Measurements from ENCODE around the gene METRN. TPM values are rescaled to one million over a fixed set of nuclear protein-coding genes. Genes with fewer than 3 reads are reported as not detected.
"Not testable (repeated sequence)": the region's sequence is repeated elsewhere in the genome, so short reads cannot be mapped to it uniquely, and the experiment has no call there.

The METRN gene
- total and polyA plus RNA-seq, 4 experiments from 2014 or later, result 6.9 to 18.8 (median 8.0) TPM

DNA sequence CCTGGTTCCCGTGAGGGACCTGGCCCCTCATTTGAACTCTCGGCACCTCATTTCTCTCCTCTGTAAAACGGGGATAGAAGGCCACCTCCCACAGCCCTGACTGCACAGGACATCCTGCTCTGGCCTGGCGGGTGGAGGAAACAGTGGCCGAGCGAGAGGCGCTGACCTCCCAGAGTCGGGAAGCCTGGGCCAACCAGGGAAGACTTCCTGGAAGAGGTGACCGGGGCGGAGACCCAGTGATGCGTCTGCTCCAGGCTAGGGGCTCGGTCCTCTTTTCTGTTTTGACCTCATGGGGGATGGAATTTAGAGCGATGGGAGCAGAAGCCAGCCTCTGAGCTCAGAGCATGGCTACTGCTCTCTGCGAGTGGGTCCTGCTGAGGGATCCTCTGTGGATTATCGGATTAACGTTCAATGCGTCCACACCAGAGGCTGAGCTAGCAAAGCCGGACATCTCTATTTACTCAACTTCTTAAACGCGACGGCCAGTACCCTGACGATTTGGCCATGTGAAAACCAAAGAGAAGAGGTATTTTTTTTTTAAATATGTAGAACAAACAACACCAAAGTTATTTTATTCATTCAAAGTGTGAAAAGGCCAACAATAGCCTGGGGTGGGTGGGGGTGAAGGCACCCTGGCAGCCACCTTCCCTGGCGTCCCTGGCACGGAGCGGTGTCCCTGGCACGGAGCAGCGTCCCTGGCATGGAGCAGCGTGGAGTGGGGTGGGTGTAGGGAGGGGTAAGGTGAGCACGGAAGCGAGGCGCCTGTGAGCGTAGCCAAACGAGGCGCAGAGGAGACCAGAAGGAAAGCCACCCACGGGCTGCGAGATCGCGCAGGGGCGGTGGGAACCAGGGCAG is 36.5 kb downstream of the METRN start:
- ChIA-PET POLR2A (ENCODE audit: partially characterized antibody) (interaction anchor here (0.7 to 1.2 kb wide), 2 partner anchors 10 to 56 kb away, joined by 3 read pairs; partner anchors contain the start of gene CIAO3), CTCF (ENCODE audit: partially characterized antibody) (interaction anchor here (0.9 to 1.6 kb wide), 2 partner anchors 35 to 39 kb away, joined by 3 to 4 read pairs; no protein-coding TSS in a partner anchor)
- no peak overlapping the region for H3K4me3 ChIP-seq (ENCODE audit: low read length in 2 of 2)
- Mint-ChIP-seq H3K4me1 (peaks cover 0 to 2% (median under 1%) of the 10 kb centered on the region in 4 donors), H3K27ac (no peak overlapping the region), H3K9me3 (peaks cover 0 to 3% (median 0%) of the 10 kb centered on the region in 8 donors), H3K36me3 (peaks cover 0 to 1% of the 10 kb centered on the region in 2 donors), H3K4me3 (no peak overlapping the region), H3K27me3 (peaks cover under 1 to 1% of the 10 kb centered on the region in 2 donors)
- no peaks in the 10 kb centered on the region for H3K36me3 ChIP-seq (ENCODE audit: insufficient read depth, low read length)
- H3K9me3 ChIP-seq (ENCODE audit: control insufficient read depth in 1 of 2, low read length in 2 of 2), result no peaks in the 10 kb centered on the region
- no peaks in the 10 kb centered on the region for H3K27me3 ChIP-seq (ENCODE audit: insufficient read depth, low read length)
- intact Hi-C loops (cut with micrococcal nuclease), result no loop called here
- no peaks in the 10 kb centered on the region for H3K4me1 ChIP-seq (ENCODE audit: insufficient read depth, low read length)
- H3K27ac ChIP-seq (ENCODE audit: low read depth, low read length), result no peak overlapping the region
- no peak for DNase-seq

GRCh38 chr16:752007-752312 is 37.0 kb downstream of the METRN start:
- Mint-ChIP-seq H3K27me3 (peaks cover 3 to 4% of the 10 kb centered on the region in 2 donors), H3K9me3 (peaks cover 0 to 5% (median 1%) of the 10 kb centered on the region in 8 donors), H3K36me3 (peaks cover 0 to 3% of the 10 kb centered on the region in 2 donors), H3K27ac (no peak overlapping the region), H3K4me1 (peaks cover 0 to 2% (median under 1%) of the 10 kb centered on the region in 4 donors), H3K4me3 (no peak overlapping the region)
- no peaks in the 10 kb centered on the region for H3K4me1 ChIP-seq (ENCODE audit: insufficient read depth, low read length)
- H3K9me3 ChIP-seq (ENCODE audit: control insufficient read depth in 1 of 2, low read length in 2 of 2), result no peaks in the 10 kb centered on the region
- no peak overlapping the region for H3K27ac ChIP-seq (ENCODE audit: low read depth, low read length)
- DNase-seq, result no peak
- no peaks in the 10 kb centered on the region for H3K36me3 ChIP-seq (ENCODE audit: insufficient read depth, low read length)
- intact Hi-C loops (cut with micrococcal nuclease), result no loop called here
- ChIA-PET POLR2A (ENCODE audit: partially characterized antibody) (interaction anchor here (0.7 kb wide), 1 partner anchor 57 kb away, joined by 3 read pairs; no protein-coding TSS in a partner anchor), CTCF (ENCODE audit: partially characterized antibody) (interaction anchor here (0.9 kb wide), 1 partner anchor 39 kb away, joined by 3 read pairs; no protein-coding TSS in a partner anchor)
- H3K27me3 ChIP-seq (ENCODE audit: insufficient read depth, low read length), result no peaks in the 10 kb centered on the region
- no peak overlapping the region for H3K4me3 ChIP-seq (ENCODE audit: low read length in 2 of 2)

GRCh38 chr16:754121-754607 is 39.2 kb downstream of the METRN start:
- DNase-seq; H3K36me3 Mint-ChIP-seq; H3K27me3 ChIP-seq (ENCODE audit: insufficient read depth, low read length); H3K9me3 ChIP-seq (ENCODE audit: control insufficient read depth in 1 of 2, low read length in 2 of 2); H3K27me3 Mint-ChIP-seq; H3K27ac ChIP-seq (ENCODE audit: low read depth, low read length); H3K36me3 ChIP-seq (ENCODE audit: insufficient read depth, low read length); H3K4me3 ChIP-seq (ENCODE audit: low read length in 2 of 2); POLR2A ChIA-PET (ENCODE audit: partially characterized antibody); intact Hi-C loops (cut with micrococcal nuclease); H3K4me3 Mint-ChIP-seq; H3K9me3 Mint-ChIP-seq; H3K4me1 ChIP-seq (ENCODE audit: insufficient read depth, low read length); H3K4me1 Mint-ChIP-seq; H3K27ac Mint-ChIP-seq: not testable (repeated sequence)
- CTCF ChIA-PET (ENCODE audit: partially characterized antibody), result interaction anchor here (0.7 to 0.9 kb wide), 2 partner anchors 24 to 42 kb away, joined by 3 read pairs; no protein-coding TSS in a partner anchor

DNA sequence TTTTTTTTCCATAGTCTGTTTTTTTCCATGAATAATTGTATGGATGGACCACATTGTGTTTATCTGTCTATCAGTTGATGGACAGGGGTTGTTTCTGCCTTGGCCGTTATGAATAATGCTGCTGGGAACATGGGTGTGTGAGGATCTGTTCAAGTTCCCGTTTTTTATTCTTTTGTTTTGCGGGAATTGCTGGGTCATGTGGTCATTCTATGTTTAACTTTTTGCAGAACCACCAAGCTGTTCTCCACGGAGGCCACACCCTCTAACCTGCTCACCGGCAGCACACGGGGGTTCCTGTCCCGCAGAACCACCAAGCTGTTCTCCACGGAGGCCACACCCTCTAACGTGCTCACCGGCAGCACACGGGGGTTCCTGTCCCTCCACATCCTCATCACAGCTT is 39.7 kb downstream of the METRN start:
- no peak overlapping the region for H3K4me3 ChIP-seq (ENCODE audit: low read length in 2 of 2)
- DNase-seq, result no peak
- H3K36me3 Mint-ChIP-seq, result peaks cover 0 to 3% of the 10 kb centered on the region in 2 donors
- ChIA-PET POLR2A (ENCODE audit: partially characterized antibody) (no interaction called here), CTCF (ENCODE audit: partially characterized antibody) (interaction anchor here (0.7 to 0.9 kb wide), 2 partner anchors 25 to 42 kb away, joined by 3 read pairs; no protein-coding TSS in a partner anchor)
- H3K27me3 ChIP-seq (ENCODE audit: insufficient read depth, low read length), result no peaks in the 10 kb centered on the region
- no peaks in the 10 kb centered on the region for H3K4me1 ChIP-seq (ENCODE audit: insufficient read depth, low read length)
- no peak overlapping the region for H3K27ac ChIP-seq (ENCODE audit: low read depth, low read length)
- no peak overlapping the region for H3K27ac Mint-ChIP-seq
- intact Hi-C loops (cut with micrococcal nuclease), result no loop called here
- H3K9me3 ChIP-seq (ENCODE audit: control insufficient read depth in 1 of 2, low read length in 2 of 2), result no peaks in the 10 kb centered on the region
- H3K9me3 Mint-ChIP-seq, result peaks cover 0 to 5% (median under 1%) of the 10 kb centered on the region in 8 donors
- H3K36me3 ChIP-seq (ENCODE audit: insufficient read depth, low read length), result no peaks in the 10 kb centered on the region
- H3K27me3 Mint-ChIP-seq, result peaks cover 6 to 7% of the 10 kb centered on the region in 2 donors
- H3K4me3 Mint-ChIP-seq, result no peak overlapping the region
- H3K4me1 Mint-ChIP-seq, result peaks cover 0 to 2% (median under 1%) of the 10 kb centered on the region in 4 donors

DNA sequence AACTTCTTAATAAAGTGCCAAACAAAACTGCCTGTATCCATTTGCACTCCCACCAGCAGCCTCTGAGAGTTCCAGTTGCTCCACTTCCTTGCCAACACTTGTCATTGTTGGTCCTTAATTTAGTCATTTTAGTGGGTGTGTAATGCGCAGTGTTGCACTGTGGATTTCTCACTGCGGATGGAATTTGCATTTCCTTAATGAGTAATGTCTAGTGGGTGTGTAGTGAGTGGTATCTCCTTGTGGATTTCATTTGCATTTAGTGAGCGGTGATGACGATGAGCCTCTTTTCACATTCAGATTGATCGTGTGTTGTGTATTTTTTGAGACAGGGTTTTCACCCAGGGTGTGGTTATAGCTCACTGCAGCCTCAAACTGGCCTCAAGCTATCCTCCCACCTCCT is 41.5 kb downstream of the METRN start:
- Histone ChIP-seq H3K27me3 (ENCODE audit: insufficient read depth, low read length) (no peaks in the 10 kb centered on the region), H3K36me3 (ENCODE audit: insufficient read depth, low read length) (no peaks in the 10 kb centered on the region), H3K4me3 (ENCODE audit: low read length in 2 of 2) (no peak overlapping the region), H3K4me1 (ENCODE audit: insufficient read depth, low read length) (no peaks in the 10 kb centered on the region), H3K27ac (ENCODE audit: low read depth, low read length) (no peak overlapping the region), H3K9me3 (ENCODE audit: control insufficient read depth in 1 of 2, low read length in 2 of 2) (no peaks in the 10 kb centered on the region)
- intact Hi-C loops (cut with micrococcal nuclease), result no loop called here
- ChIA-PET CTCF (ENCODE audit: partially characterized antibody) (interaction anchor here (1.7 kb wide), 1 partner anchor 12 kb away, joined by 5 read pairs; no protein-coding TSS in a partner anchor), POLR2A (ENCODE audit: partially characterized antibody) (no interaction called here)
- H3K9me3 Mint-ChIP-seq, result peaks cover 0 to 5% (median under 1%) of the 10 kb centered on the region in 8 donors
- H3K36me3 Mint-ChIP-seq, result peaks cover 0 to 3% of the 10 kb centered on the region in 2 donors
- peaks cover 0 to 2% (median under 1%) of the 10 kb centered on the region in 4 donors for H3K4me1 Mint-ChIP-seq
- no peak overlapping the region for H3K4me3 Mint-ChIP-seq
- DNase-seq, result no peak
- peaks cover 7% of the 10 kb centered on the region in 2 donors for H3K27me3 Mint-ChIP-seq
- H3K27ac Mint-ChIP-seq, result no peak overlapping the region

- Histone ChIP-seq H3K4me3 (ENCODE audit: low read length in 2 of 2) (no peak overlapping the region), H3K9me3 (ENCODE audit: control insufficient read depth in 1 of 2, low read length in 2 of 2) (no peaks in the 10 kb centered on the region), H3K27ac (ENCODE audit: low read depth, low read length) (no peak overlapping the region), H3K4me1 (ENCODE audit: insufficient read depth, low read length) (no peaks in the 10 kb centered on the region), H3K27me3 (ENCODE audit: insufficient read depth, low read length) (no peaks in the 10 kb centered on the region), H3K36me3 (ENCODE audit: insufficient read depth, low read length) (no peaks in the 10 kb centered on the region)
- no peak overlapping the region for H3K4me3 Mint-ChIP-seq
- no peak for DNase-seq
- no peak overlapping the region for H3K27ac Mint-ChIP-seq
- H3K27me3 Mint-ChIP-seq, result peaks cover 6 to 7% of the 10 kb centered on the region in 2 donors
- peaks cover 0 to 5% (median under 1%) of the 10 kb centered on the region in 8 donors for H3K9me3 Mint-ChIP-seq
- peaks cover 0 to 2% (median under 1%) of the 10 kb centered on the region in 4 donors for H3K4me1 Mint-ChIP-seq
- peaks cover 0 to 3% of the 10 kb centered on the region in 2 donors for H3K36me3 Mint-ChIP-seq
- ChIA-PET POLR2A (ENCODE audit: partially characterized antibody) (no interaction called here), CTCF (ENCODE audit: partially characterized antibody) (interaction anchor here (0.6 kb wide), 1 partner anchor 46 kb away, joined by 3 read pairs; no protein-coding TSS in a partner anchor)
- intact Hi-C loops (cut with micrococcal nuclease), result no loop called here
Measured at GRCh38 chr16:759110-759910, 44.4 kb downstream of the METRN start.
